ENCODE results near the gene TMEM181.

TMEM181 gene

GRCh38 chr6:158634695-158635426 lies 75.0 kb downstream of the TMEM181 start:
- H3K4me3 ChIP-seq (ENCODE audit: insufficient read depth, low read length, poor library complexity, severe bottlenecking), result no peak overlapping the region
- H3K27me3 ChIP-seq (ENCODE audit: low read length), result no peaks in the 10 kb centered on the region
- TF ChIP-seq EZH2phosphoT487 (conservative IDR thresholded peaks at IDR 0.05; ENCODE audit: low read length) (no peak), CTCF (IDR thresholded peaks at IDR 0.05; ENCODE audit: insufficient read depth, low read length, poor library complexity, severe bottlenecking) (no peak)
- H3F3A ChIP-seq (ENCODE audit: insufficient read depth), result peaks cover 19% of the 10 kb centered on the region
- H3K9me2 ChIP-seq (replicated peaks; ENCODE audit: insufficient read depth, low read length), result no peaks in the 10 kb centered on the region
- no peaks in the 10 kb centered on the region for H4K20me1 ChIP-seq (ENCODE audit: low read depth, low read length)
- H3K79me2 ChIP-seq (ENCODE audit: insufficient read depth, low read length), result 0 out of 2 replicates have a peak, but pooled peaks cover under 1% of the 10 kb centered on the region
- H3K27ac ChIP-seq (ENCODE audit: low read depth, low read length), result no peak overlapping the region
- no peaks in the 10 kb centered on the region for H3K9me3 ChIP-seq (ENCODE audit: insufficient read depth, low read length)
- no peak overlapping the region for H2AFZ ChIP-seq (ENCODE audit: low read depth, low read length, severe bottlenecking)
- peaks cover 9% of the 10 kb centered on the region; the same call in 1 of the 2 replicates for H3K36me3 ChIP-seq (ENCODE audit: low read length)
- no peak overlapping the region for H3K4me2 ChIP-seq (ENCODE audit: low read depth, low read length, poor library complexity, severe bottlenecking)
- no peak overlapping the region for H3K9ac ChIP-seq (ENCODE audit: low read length)

GRCh38 chr6:158635427-158636073 lies 75.7 kb downstream of the TMEM181 start:
- no peak for TF ChIP-seq EZH2phosphoT487 (conservative IDR thresholded peaks at IDR 0.05; ENCODE audit: low read length)
- no peak for TF ChIP-seq CTCF (IDR thresholded peaks at IDR 0.05; ENCODE audit: insufficient read depth, low read length, poor library complexity, severe bottlenecking)
- Histone ChIP-seq H3K9me3 (ENCODE audit: insufficient read depth, low read length) (no peaks in the 10 kb centered on the region), H3K4me2 (ENCODE audit: low read depth, low read length, poor library complexity, severe bottlenecking) (no peak overlapping the region), H3K27me3 (ENCODE audit: low read length) (no peaks in the 10 kb centered on the region), H3K36me3 (ENCODE audit: low read length) (peaks cover 9% of the 10 kb centered on the region; the same call in 1 of the 2 replicates), H3K79me2 (ENCODE audit: insufficient read depth, low read length) (0 out of 2 replicates have a peak, but pooled peaks cover 4% of the 10 kb centered on the region), H3F3A (ENCODE audit: insufficient read depth) (peaks cover 19% of the 10 kb centered on the region), H3K9ac (ENCODE audit: low read length) (no peak overlapping the region), H2AFZ (ENCODE audit: low read depth, low read length, severe bottlenecking) (no peak overlapping the region), H3K9me2 (replicated peaks; ENCODE audit: insufficient read depth, low read length) (no peaks in the 10 kb centered on the region), H4K20me1 (ENCODE audit: low read depth, low read length) (no peaks in the 10 kb centered on the region), H3K4me3 (ENCODE audit: insufficient read depth, low read length, poor library complexity, severe bottlenecking) (no peak overlapping the region), H3K27ac (ENCODE audit: low read depth, low read length) (no peak overlapping the region)

- no peak overlapping the region for H3K4me3 ChIP-seq (ENCODE audit: insufficient read depth, low read length, poor library complexity, severe bottlenecking)
- H3K79me2 ChIP-seq (ENCODE audit: insufficient read depth, low read length), result 0 out of 2 replicates have a peak, but pooled peaks cover 11% of the 10 kb centered on the region
- H3K27ac ChIP-seq (ENCODE audit: low read depth, low read length), result no peak overlapping the region
- H3K4me2 ChIP-seq (ENCODE audit: low read depth, low read length, poor library complexity, severe bottlenecking), result no peak overlapping the region
- no peaks in the 10 kb centered on the region for H4K20me1 ChIP-seq (ENCODE audit: low read depth, low read length)
- no peak overlapping the region for H3K9ac ChIP-seq (ENCODE audit: low read length)
- H3F3A ChIP-seq (ENCODE audit: insufficient read depth), result peaks cover 19% of the 10 kb centered on the region
- H2AFZ ChIP-seq (ENCODE audit: low read depth, low read length, severe bottlenecking), result no peak overlapping the region
- no peaks in the 10 kb centered on the region for H3K9me2 ChIP-seq (replicated peaks; ENCODE audit: insufficient read depth, low read length)
- peaks cover 9% of the 10 kb centered on the region; the same call in 1 of the 2 replicates for H3K36me3 ChIP-seq (ENCODE audit: low read length)
- H3K9me3 ChIP-seq (ENCODE audit: insufficient read depth, low read length), result no peaks in the 10 kb centered on the region
- no peaks in the 10 kb centered on the region for H3K27me3 ChIP-seq (ENCODE audit: low read length)
- TF ChIP-seq EZH2phosphoT487 (conservative IDR thresholded peaks at IDR 0.05; ENCODE audit: low read length) (no peak), CTCF (IDR thresholded peaks at IDR 0.05; ENCODE audit: insufficient read depth, low read length, poor library complexity, severe bottlenecking) (no peak)
Observed at GRCh38 chr6:158636778-158637177, 76.9 kb downstream of the TMEM181 start.

Data from SU-DHL-6 (cell line).